Keratinocyte (primary cell): Measurements from ENCODE around the gene TAMALIN. TPM values are rescaled to one million over a fixed set of nuclear protein-coding genes. Genes with fewer than 3 reads are reported as not detected.

Source experiments
- DNase-seq: peaks from one replicate; pipeline ENCODE4 v3.0.0-alpha.2; 2011; ENCODE audit warnings: low read depth, missing footprints, low spot score
- FAIRE-seq: peaks from 2 replicates; lab custom pipeline; 2011; peaks lifted over from hg19 to GRCh38; lab: Jason Lieb, UNC
- H2AFZ ChIP-seq: 2 replicates; pipeline ENCODE4 v1.6.0; 2012; ENCODE audit warnings: low read length, control low read depth, inconsistent platforms; ENCODE audit not compliant: control insufficient read depth
- H3K27ac ChIP-seq: 2 replicates; pipeline ENCODE4 v1.5.1; 2011; ENCODE audit warnings: low read length; ENCODE audit not compliant: control insufficient read depth, insufficient read depth
- H3K27me3 ChIP-seq: 3 replicates; pipeline ENCODE4 v1.6.0; 2011; ENCODE audit warnings: low read length; ENCODE audit not compliant: control insufficient read depth, insufficient read depth; ENCODE audit errors: extremely low read depth
- H3K36me3 ChIP-seq, 2 experiments: 2 replicates in 1 of 2; 3 replicates in 1 of 2; pipeline ENCODE4 v1.5.1; 2011; ENCODE audit warnings: low read length in 2 of 2, mild to moderate bottlenecking in 1 of 2; ENCODE audit not compliant: control insufficient read depth in 2 of 2, insufficient read depth in 2 of 2; ENCODE audit errors: extremely low read depth in 1 of 2
- H3K4me1 ChIP-seq: 3 replicates; pipeline ENCODE4 v1.5.1; 2011; ENCODE audit warnings: low read length; ENCODE audit not compliant: control insufficient read depth, insufficient read depth; ENCODE audit errors: extremely low read depth
- H3K4me2 ChIP-seq: 3 replicates; pipeline ENCODE4 v1.6.0; 2011; ENCODE audit warnings: low read depth, low read length; ENCODE audit not compliant: control insufficient read depth, insufficient read depth; ENCODE audit errors: extremely low read depth
- H3K4me3 ChIP-seq, 3 experiments: fragments of 200-600 bp in 1 of 3; sonication (generic) in 1 of 3; 2 replicates in 2 of 3; 3 replicates in 1 of 3; pipeline ENCODE4 v1.5.1; 2011 to 2016; ENCODE audit warnings: low read length in 3 of 3, mild to moderate bottlenecking in 3 of 3, control low read depth in 2 of 3, inconsistent platforms in 1 of 3, low read depth in 1 of 3, mixed read lengths in 1 of 3, mixed run types in 1 of 3, moderate library complexity in 1 of 3; ENCODE audit not compliant: control insufficient read depth in 2 of 3, insufficient read depth in 2 of 3; ENCODE audit errors: extremely low read depth in 1 of 3
- H3K79me2 ChIP-seq: 2 replicates; pipeline ENCODE4 v1.6.0; 2012; ENCODE audit warnings: low read length; ENCODE audit not compliant: control insufficient read depth, insufficient read depth
- H3K9ac ChIP-seq: 3 replicates; pipeline ENCODE4 v1.6.0; 2011; ENCODE audit warnings: low read length; ENCODE audit not compliant: control insufficient read depth, insufficient read depth; ENCODE audit errors: extremely low read depth
- H3K9me1 ChIP-seq: 3 replicates; pipeline ENCODE4 v1.6.0; 2011; ENCODE audit warnings: low read length; ENCODE audit not compliant: control insufficient read depth, insufficient read depth; ENCODE audit errors: extremely low read depth
- H3K9me3 ChIP-seq: 2 replicates; pipeline ENCODE4 v1.5.1; 2012; ENCODE audit warnings: low read depth, low read length; ENCODE audit not compliant: control insufficient read depth
- H4K20me1 ChIP-seq: 3 replicates; pipeline ENCODE4 v1.6.0; 2011; ENCODE audit warnings: low read length; ENCODE audit not compliant: control insufficient read depth, insufficient read depth; ENCODE audit errors: extremely low read depth
- CTCF ChIP-seq, 3 experiments: IDR thresholded peaks in 1 of 3; conservative IDR thresholded peaks in 1 of 3; optimal IDR thresholded peaks in 1 of 3; 2 replicates in 2 of 3; 3 replicates in 1 of 3; pipeline versions ENCODE3 to v1.5.1; 2011; ENCODE audit warnings: low read length in 3 of 3, mild to moderate bottlenecking in 3 of 3, moderate library complexity in 2 of 3, control low read depth in 1 of 3, inconsistent platforms in 1 of 3; ENCODE audit not compliant: insufficient read depth in 2 of 3; ENCODE audit errors: extremely low read depth in 1 of 3
- EZH2 ChIP-seq: IDR thresholded peaks from one replicate; pipeline ENCODE4 v1.6.1; 2012; ENCODE audit warnings: inconsistent platforms, mild to moderate bottlenecking, low read length, moderate library complexity
- dilution Hi-C: fragments of 300-500 bp; cut with MboI; formaldehyde crosslinking; loops from one replicate; pipeline ENCODE4 v1.7.0; 2020; ENCODE audit warnings: low sequenced_read_pairs; ENCODE audit not compliant: extremely low pct_ligation_motif_present
- polyA plus RNA-seq, 5 experiments: library from polyadenylated mRNA; depleted of rRNA in 3 of 5; stranded (reverse) in 3 of 5; stranded (forward) in 1 of 5; unstranded in 1 of 5; fragments of >200 nt; gene quantifications; 1 replicate in 1 of 5; 2 replicates in 3 of 5; 3 replicates in 1 of 5; pipeline versions ENCODE4 v1.2.1 to v1.2.3, GENCODE V29; 2011 to 2012; ENCODE audit warnings: missing spikeins in 2 of 5, low read depth in 1 of 5, low replicate concordance in 1 of 5

TAMALIN gene
- polyA plus RNA-seq, 1 donor (not counting 4 experiments of a cell fraction or from before 2014, with no cell fraction given), result 0.54 TPM

DNA sequence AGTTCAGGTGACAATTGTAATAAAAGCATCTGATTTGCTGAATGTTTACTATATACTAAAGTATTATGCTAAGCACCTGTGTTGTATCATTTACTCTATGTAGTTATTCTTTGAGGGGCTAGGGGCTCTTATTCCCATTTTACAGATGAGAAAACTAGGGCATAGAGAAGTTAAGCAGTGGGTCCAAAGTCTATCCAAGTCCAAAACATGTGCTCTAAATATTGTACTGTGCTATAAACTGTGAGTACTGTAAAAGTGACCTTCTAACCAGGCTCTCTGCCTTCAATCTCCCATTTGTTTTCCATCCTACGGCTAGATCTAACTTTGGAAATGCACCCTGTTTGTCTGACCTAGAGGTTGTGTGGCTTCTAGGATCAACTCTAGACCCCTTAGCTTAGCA lies 46.3 kb upstream of the TAMALIN start:
- no peaks in the 10 kb centered on the region for H3K9me1 ChIP-seq
- no peak overlapping the region for H3K9ac ChIP-seq
- peaks cover 2% of the 10 kb centered on the region for H4K20me1 ChIP-seq
- no peak overlapping the region for H3K27ac ChIP-seq
- no peak overlapping the region for H3K4me2 ChIP-seq
- no peak overlapping the region for H2AFZ ChIP-seq
- H3K4me3 ChIP-seq, result no peak overlapping the region
- H3K79me2 ChIP-seq, result peaks cover 70% of the 10 kb centered on the region
- no peak for DNase-seq
- peaks cover 17% of the 10 kb centered on the region for H3K4me1 ChIP-seq
- H3K9me3 ChIP-seq, result no peaks in the 10 kb centered on the region
- H3K27me3 ChIP-seq, result no peaks in the 10 kb centered on the region
- dilution Hi-C loops, result no loop called here
- peaks cover 0 to 2% of the 10 kb centered on the region in 2 experiments for H3K36me3 ChIP-seq
- no peak for FAIRE-seq
- TF ChIP-seq CTCF (optimal IDR thresholded peaks at IDR 0.05 in 1 of 3, IDR thresholded peaks at IDR 0.05 in 1 of 3, conservative IDR thresholded peaks at IDR 0.05 in 1 of 3; ENCODE audit: extremely low read depth in 1 of 3, insufficient read depth in 2 of 3, low read length in 3 of 3), result no peak
- TF ChIP-seq EZH2, result no peak

- H3K4me3 ChIP-seq, result no peak overlapping the region
- H3K27me3 ChIP-seq, result no peaks in the 10 kb centered on the region
- H3K79me2 ChIP-seq, result peaks cover 69% of the 10 kb centered on the region
- H3K4me1 ChIP-seq, result peaks cover 16% of the 10 kb centered on the region
- H4K20me1 ChIP-seq, result no peaks in the 10 kb centered on the region
- no peak overlapping the region for H2AFZ ChIP-seq
- TF ChIP-seq CTCF (optimal IDR thresholded peaks at IDR 0.05 in 1 of 3, IDR thresholded peaks at IDR 0.05 in 1 of 3, conservative IDR thresholded peaks at IDR 0.05 in 1 of 3; ENCODE audit: extremely low read depth in 1 of 3, insufficient read depth in 2 of 3, low read length in 3 of 3) (no peak), EZH2 (no peak)
- H3K9me1 ChIP-seq, result no peaks in the 10 kb centered on the region
- no peaks in the 10 kb centered on the region for H3K9me3 ChIP-seq
- H3K36me3 ChIP-seq, result peaks cover 0 to 2% of the 10 kb centered on the region in 2 experiments
- no peak overlapping the region for H3K4me2 ChIP-seq
- no peak overlapping the region for H3K9ac ChIP-seq
- no peak overlapping the region for H3K27ac ChIP-seq
- DNase-seq (no peak), FAIRE-seq (no peak)
- dilution Hi-C loops, result no loop called here
Measured at GRCh38 chr12:51960890-51961289, 45.9 kb upstream of the TAMALIN start.
